ENCODE measurements around the gene ADAMTS17.

The ADAMTS17 gene

GRCh38 chr15:100175406-100176114 lies 166.2 kb downstream of the ADAMTS17 start:
- no peaks in the 10 kb centered on the region for H3K4me1 ChIP-seq (ENCODE audit: control insufficient read depth, insufficient read depth, low read length)
- no peaks in the 10 kb centered on the region for H3K27me3 ChIP-seq (ENCODE audit: control insufficient read depth, insufficient read depth, low read length)
- no peak overlapping the region for H3K4me3 ChIP-seq (ENCODE audit: low read depth, low read length)
- peaks cover 11% of the 10 kb centered on the region for H3K9me3 ChIP-seq (ENCODE audit: control insufficient read depth, insufficient read depth, low read length)
- H3K36me3 ChIP-seq (ENCODE audit: control insufficient read depth, insufficient read depth, low read length), result no peaks in the 10 kb centered on the region
- H3K9ac ChIP-seq (ENCODE audit: low read depth, low read length), result no peak overlapping the region

GRCh38 chr15:100174904-100175275 lies 166.9 kb downstream of the ADAMTS17 start:
- no peak overlapping the region for H3K4me3 ChIP-seq (ENCODE audit: low read depth, low read length)
- peaks cover 11% of the 10 kb centered on the region for H3K9me3 ChIP-seq (ENCODE audit: control insufficient read depth, insufficient read depth, low read length)
- H3K4me1 ChIP-seq (ENCODE audit: control insufficient read depth, insufficient read depth, low read length), result no peaks in the 10 kb centered on the region
- no peak overlapping the region for H3K9ac ChIP-seq (ENCODE audit: low read depth, low read length)
- H3K36me3 ChIP-seq (ENCODE audit: control insufficient read depth, insufficient read depth, low read length), result no peaks in the 10 kb centered on the region
- H3K27me3 ChIP-seq (ENCODE audit: control insufficient read depth, insufficient read depth, low read length), result no peaks in the 10 kb centered on the region

GRCh38 chr15:100174159-100174903 lies 167.4 kb downstream of the ADAMTS17 start:
- H3K4me3 ChIP-seq (ENCODE audit: low read depth, low read length), result no peak overlapping the region
- no peaks in the 10 kb centered on the region for H3K4me1 ChIP-seq (ENCODE audit: control insufficient read depth, insufficient read depth, low read length)
- no peak overlapping the region for H3K9ac ChIP-seq (ENCODE audit: low read depth, low read length)
- H3K27me3 ChIP-seq (ENCODE audit: control insufficient read depth, insufficient read depth, low read length), result no peaks in the 10 kb centered on the region
- H3K36me3 ChIP-seq (ENCODE audit: control insufficient read depth, insufficient read depth, low read length), result no peaks in the 10 kb centered on the region
- H3K9me3 ChIP-seq (ENCODE audit: control insufficient read depth, insufficient read depth, low read length), result peaks cover 11% of the 10 kb centered on the region

GRCh38 chr15:100172356-100173024 lies 169.3 kb downstream of the ADAMTS17 start:
- Histone ChIP-seq H3K36me3 (ENCODE audit: control insufficient read depth, insufficient read depth, low read length) (no peaks in the 10 kb centered on the region), H3K4me1 (ENCODE audit: control insufficient read depth, insufficient read depth, low read length) (no peaks in the 10 kb centered on the region), H3K9me3 (ENCODE audit: control insufficient read depth, insufficient read depth, low read length) (peaks cover 11% of the 10 kb centered on the region), H3K4me3 (ENCODE audit: low read depth, low read length) (no peak overlapping the region), H3K9ac (ENCODE audit: low read depth, low read length) (no peak overlapping the region), H3K27me3 (ENCODE audit: control insufficient read depth, insufficient read depth, low read length) (no peaks in the 10 kb centered on the region)

- Histone ChIP-seq H3K9me3 (ENCODE audit: control insufficient read depth, insufficient read depth, low read length) (peaks cover 11% of the 10 kb centered on the region), H3K27me3 (ENCODE audit: control insufficient read depth, insufficient read depth, low read length) (no peaks in the 10 kb centered on the region), H3K4me3 (ENCODE audit: low read depth, low read length) (no peak overlapping the region), H3K4me1 (ENCODE audit: control insufficient read depth, insufficient read depth, low read length) (no peaks in the 10 kb centered on the region), H3K9ac (ENCODE audit: low read depth, low read length) (no peak overlapping the region), H3K36me3 (ENCODE audit: control insufficient read depth, insufficient read depth, low read length) (no peaks in the 10 kb centered on the region)
Measured at GRCh38 chr15:100171411-100171810, 170.4 kb downstream of the ADAMTS17 start.

GRCh38 chr15:100170291-100171210 lies 171.2 kb downstream of the ADAMTS17 start:
- Histone ChIP-seq H3K27me3 (ENCODE audit: control insufficient read depth, insufficient read depth, low read length) (no peaks in the 10 kb centered on the region), H3K9me3 (ENCODE audit: control insufficient read depth, insufficient read depth, low read length) (peaks cover 11% of the 10 kb centered on the region), H3K36me3 (ENCODE audit: control insufficient read depth, insufficient read depth, low read length) (no peaks in the 10 kb centered on the region), H3K4me3 (ENCODE audit: low read depth, low read length) (no peak overlapping the region), H3K9ac (ENCODE audit: low read depth, low read length) (no peak overlapping the region), H3K4me1 (ENCODE audit: control insufficient read depth, insufficient read depth, low read length) (no peaks in the 10 kb centered on the region)

GRCh38 chr15:100169615-100170290 lies 172.0 kb downstream of the ADAMTS17 start:
- no peaks in the 10 kb centered on the region for H3K27me3 ChIP-seq (ENCODE audit: control insufficient read depth, insufficient read depth, low read length)
- H3K9ac ChIP-seq (ENCODE audit: low read depth, low read length), result no peak overlapping the region
- H3K4me1 ChIP-seq (ENCODE audit: control insufficient read depth, insufficient read depth, low read length), result no peaks in the 10 kb centered on the region
- H3K9me3 ChIP-seq (ENCODE audit: control insufficient read depth, insufficient read depth, low read length), result peaks cover 11% of the 10 kb centered on the region
- no peak overlapping the region for H3K4me3 ChIP-seq (ENCODE audit: low read depth, low read length)
- H3K36me3 ChIP-seq (ENCODE audit: control insufficient read depth, insufficient read depth, low read length), result no peaks in the 10 kb centered on the region

- no peaks in the 10 kb centered on the region for H3K27me3 ChIP-seq (ENCODE audit: control insufficient read depth, insufficient read depth, low read length)
Measured at GRCh38 chr15:100168787-100169186, 173.0 kb downstream of the ADAMTS17 start.

GRCh38 chr15:100167884-100168375 lies 173.8 kb downstream of the ADAMTS17 start:
- no peaks in the 10 kb centered on the region for H3K36me3 ChIP-seq (ENCODE audit: control insufficient read depth, insufficient read depth, low read length)
- H3K27me3 ChIP-seq (ENCODE audit: control insufficient read depth, insufficient read depth, low read length), result no peaks in the 10 kb centered on the region
- peaks cover 2% of the 10 kb centered on the region for H3K9me3 ChIP-seq (ENCODE audit: control insufficient read depth, insufficient read depth, low read length)
- H3K4me1 ChIP-seq (ENCODE audit: control insufficient read depth, insufficient read depth, low read length), result no peaks in the 10 kb centered on the region
- H3K9ac ChIP-seq (ENCODE audit: low read depth, low read length), result no peak overlapping the region
- H3K4me3 ChIP-seq (ENCODE audit: low read depth, low read length), result no peak overlapping the region

More at GRCh38 chr15:100168787-100169186, 173.0 kb downstream of the ADAMTS17 start:
- Histone ChIP-seq H3K36me3 (ENCODE audit: control insufficient read depth, insufficient read depth, low read length) (no peaks in the 10 kb centered on the region), H3K9me3 (ENCODE audit: control insufficient read depth, insufficient read depth, low read length) (peaks cover 11% of the 10 kb centered on the region), H3K4me1 (ENCODE audit: control insufficient read depth, insufficient read depth, low read length) (no peaks in the 10 kb centered on the region), H3K9ac (ENCODE audit: low read depth, low read length) (no peak overlapping the region), H3K4me3 (ENCODE audit: low read depth, low read length) (no peak overlapping the region)

GRCh38 chr15:100166313-100166712 lies 175.5 kb downstream of the ADAMTS17 start:
- no peaks in the 10 kb centered on the region for H3K4me1 ChIP-seq (ENCODE audit: control insufficient read depth, insufficient read depth, low read length)
- no peak overlapping the region for H3K9ac ChIP-seq (ENCODE audit: low read depth, low read length)
- H3K36me3 ChIP-seq (ENCODE audit: control insufficient read depth, insufficient read depth, low read length), result no peaks in the 10 kb centered on the region
- H3K27me3 ChIP-seq (ENCODE audit: control insufficient read depth, insufficient read depth, low read length), result no peaks in the 10 kb centered on the region
- no peak overlapping the region for H3K4me3 ChIP-seq (ENCODE audit: low read depth, low read length)
- no peaks in the 10 kb centered on the region for H3K9me3 ChIP-seq (ENCODE audit: control insufficient read depth, insufficient read depth, low read length)
